Neuronal stem cell (in vitro differentiated cells): Measurements from ENCODE around the gene TBL2.
A peak's percentile ranks its signal among the peaks of the same experiment; 100 is the strongest.

Experiments used
- DNase-seq: peaks from one replicate; pipeline ENCODE4 v3.0.0-alpha.2; 2013; ENCODE audit warnings: low spot score
- H2AFZ ChIP-seq: one replicate; pipeline ENCODE4 v1.6.1; 2013; ENCODE audit warnings: mild to moderate bottlenecking, low read length, inconsistent platforms
- H2AK5ac ChIP-seq: 2 replicates; pipeline ENCODE4 v1.6.1; 2013; ENCODE audit warnings: low read depth, mild to moderate bottlenecking, inconsistent platforms, low read length, moderate library complexity, mixed read lengths
- H2BK120ac ChIP-seq: 2 replicates; pipeline ENCODE4 v1.6.1; 2013; ENCODE audit warnings: low read depth, mild to moderate bottlenecking, inconsistent platforms, low read length, moderate library complexity, mixed read lengths
- H2BK12ac ChIP-seq: one replicate; pipeline ENCODE4 v1.6.1; 2013; ENCODE audit warnings: low read length, inconsistent platforms
- H2BK15ac ChIP-seq: 2 replicates; pipeline ENCODE4 v1.6.1; 2013; ENCODE audit warnings: mild to moderate bottlenecking, low read length, inconsistent platforms, mixed read lengths
- H2BK5ac ChIP-seq: one replicate; pipeline ENCODE4 v1.6.1; 2013; ENCODE audit warnings: inconsistent platforms, mild to moderate bottlenecking, low read length, moderate library complexity
- H3K14ac ChIP-seq: one replicate; pipeline ENCODE4 v1.6.1; 2013; ENCODE audit warnings: low read length, inconsistent platforms
- H3K18ac ChIP-seq: 2 replicates; pipeline ENCODE4 v1.6.1; 2013; ENCODE audit warnings: low read length, inconsistent platforms
- H3K23ac ChIP-seq: 2 replicates; pipeline ENCODE4 v1.6.1; 2013; ENCODE audit warnings: low read depth, mild to moderate bottlenecking, mixed read lengths, low read length, inconsistent platforms; ENCODE audit not compliant: poor library complexity
- H3K27ac ChIP-seq: replicated peaks from 3 replicates; pipeline ENCODE4 v1.5.1; 2013; ENCODE audit warnings: low read length, inconsistent platforms
- H3K27me3 ChIP-seq, 3 experiments: 2 replicates each; pipeline ENCODE4 v1.6.1; 2013; ENCODE audit warnings: low read length in 3 of 3, mild to moderate bottlenecking in 2 of 3, inconsistent platforms in 1 of 3, low read depth in 1 of 3, mixed read lengths in 1 of 3, moderate library complexity in 1 of 3; ENCODE audit not compliant: control insufficient read depth in 3 of 3, insufficient read depth in 3 of 3
- H3K36me3 ChIP-seq, 2 donors: replicated peaks in 1 of 2; 2 replicates each; pipeline ENCODE4 v1.6.1; 2013; ENCODE audit warnings: low read length in 2 of 2; ENCODE audit not compliant: control insufficient read depth in 2 of 2, insufficient read depth in 2 of 2
- H3K4ac ChIP-seq: 2 replicates; pipeline ENCODE4 v1.6.1; 2013; ENCODE audit warnings: inconsistent platforms, mild to moderate bottlenecking, low read length, moderate library complexity
- H3K4me1 ChIP-seq, 2 donors: 1 replicate in 1 of 2; 2 replicates in 1 of 2; pipeline ENCODE4 v1.6.1; 2013; ENCODE audit warnings: low read length in 2 of 2, low read depth in 1 of 2; ENCODE audit not compliant: control insufficient read depth in 2 of 2, insufficient read depth in 1 of 2
- H3K4me2 ChIP-seq: one replicate; pipeline ENCODE4 v1.6.1; 2013; ENCODE audit warnings: mild to moderate bottlenecking, low read length, inconsistent platforms; ENCODE audit not compliant: insufficient read depth, poor library complexity, severe bottlenecking
- H3K4me3 ChIP-seq, 2 donors: 2 replicates each; pipeline ENCODE4 v1.5.1; 2013; ENCODE audit warnings: low read length in 2 of 2, mild to moderate bottlenecking in 2 of 2, inconsistent platforms in 1 of 2, moderate library complexity in 1 of 2
- H3K79me1 ChIP-seq: one replicate; pipeline ENCODE4 v1.6.1; 2013; ENCODE audit warnings: low read depth, mild to moderate bottlenecking, inconsistent platforms, low read length, moderate library complexity
- H3K9ac ChIP-seq: one replicate; pipeline ENCODE4 v1.6.1; 2013; ENCODE audit warnings: mild to moderate bottlenecking, low read depth, low read length, inconsistent platforms; ENCODE audit not compliant: poor library complexity
- H3K9me3 ChIP-seq, 2 donors: replicated peaks in 1 of 2; 2 replicates each; pipeline versions ENCODE3 to v1.6.1; 2013; ENCODE audit warnings: low read length in 2 of 2, mild to moderate bottlenecking in 2 of 2, inconsistent platforms in 1 of 2, low read depth in 1 of 2, mixed read lengths in 1 of 2, moderate library complexity in 1 of 2; ENCODE audit not compliant: control insufficient read depth in 2 of 2, insufficient read depth in 1 of 2
- H4K8ac ChIP-seq: one replicate; pipeline ENCODE4 v1.6.1; 2013; ENCODE audit warnings: low read depth, mild to moderate bottlenecking, inconsistent platforms, low read length, moderate library complexity
- H4K91ac ChIP-seq: one replicate; pipeline ENCODE4 v1.6.1; 2013; ENCODE audit warnings: low read length, low read depth, mild to moderate bottlenecking, inconsistent platforms; ENCODE audit not compliant: poor library complexity
- WGBS, 2 donors: extraction: QIAGEN DNeasy Blood & Tissue Kit; methylation state at CpG; one replicate each; pipeline ENCODE4 v1.1.7; 2013; ENCODE audit warnings: missing lambda C conversion rate in 2 of 2, mixed read lengths in 1 of 2; ENCODE audit not compliant: insufficient read length in 2 of 2, insufficient replicate concordance in 1 of 2; ENCODE audit errors: extremely low coverage in 2 of 2; 5-methylcytosine and 5-hydroxymethylcytosine counted together

Gene TBL2

GRCh38 chr7:73565675-73566340 lies 12.6 kb downstream of the TBL2 start:
- H2BK120ac ChIP-seq, result no peak overlapping the region
- H4K91ac ChIP-seq, result no peak overlapping the region
- no CpG with 5 or more reads among the region's 7 CpGs for WGBS, 2 donors
- no peak for DNase-seq
- no peaks in the 10 kb centered on the region for H3K27me3 ChIP-seq
- H3K4me3 ChIP-seq, result no peak overlapping the region
- no peak overlapping the region for H2BK15ac ChIP-seq
- H3K4ac ChIP-seq, result no peak overlapping the region
- no peak overlapping the region for H3K4me2 ChIP-seq
- H2AK5ac ChIP-seq, result no peak overlapping the region
- no peak overlapping the region for H3K27ac ChIP-seq
- no peak overlapping the region for H2AFZ ChIP-seq
- H3K14ac ChIP-seq, result no peak overlapping the region
- H2BK12ac ChIP-seq, result no peak overlapping the region
- H3K9me3 ChIP-seq, result peaks cover 0 to 2% of the 10 kb centered on the region in 2 donors
- no peak overlapping the region for H4K8ac ChIP-seq
- no peak overlapping the region for H3K18ac ChIP-seq
- no peak overlapping the region for H3K23ac ChIP-seq
- no peaks in the 10 kb centered on the region for H3K79me1 ChIP-seq
- H2BK5ac ChIP-seq, result no peak overlapping the region
- peaks cover 10 to 20% of the 10 kb centered on the region in 2 donors for H3K36me3 ChIP-seq
- no peak overlapping the region for H3K9ac ChIP-seq
- H3K4me1 ChIP-seq, result no peaks in the 10 kb centered on the region

- no peak overlapping the region for H3K4me3 ChIP-seq
- no peak overlapping the region for H2BK15ac ChIP-seq
- H3K4ac ChIP-seq, result no peak overlapping the region
- peaks cover 0 to 2% of the 10 kb centered on the region in 2 donors for H3K9me3 ChIP-seq
- no peak overlapping the region for H2BK5ac ChIP-seq
- no peak overlapping the region for H3K27ac ChIP-seq
- no peak overlapping the region for H3K18ac ChIP-seq
- H4K91ac ChIP-seq, result no peak overlapping the region
- DNase-seq, result no peak
- H2BK120ac ChIP-seq, result no peak overlapping the region
- H3K36me3 ChIP-seq, result peaks cover 0 to 2% of the 10 kb centered on the region in 2 donors
- H2BK12ac ChIP-seq, result no peak overlapping the region
- H3K23ac ChIP-seq, result no peak overlapping the region
- no peak overlapping the region for H4K8ac ChIP-seq
- peak overlapping the region; percentile 0 for H2AFZ ChIP-seq
- no CpG with 5 or more reads among the region's 11 CpGs for WGBS, 2 donors
- H3K9ac ChIP-seq, result no peak overlapping the region
- H3K27me3 ChIP-seq, result peaks cover 0 to 2% (median 0%) of the 10 kb centered on the region in 3 experiments
- H3K14ac ChIP-seq, result no peak overlapping the region
- no peaks in the 10 kb centered on the region for H3K79me1 ChIP-seq
- no peak overlapping the region for H2AK5ac ChIP-seq
- H3K4me2 ChIP-seq, result no peak overlapping the region
- peaks cover 3 to 4% of the 10 kb centered on the region in 2 donors for H3K4me1 ChIP-seq
Observed at GRCh38 chr7:73560109-73560835, 18.1 kb downstream of the TBL2 start.

GRCh38 chr7:73557397-73558257 lies 20.8 kb downstream of the TBL2 start, which contains the start of gene BCL7B:
TSS of gene BCL7B (minus strand) at chr7:73557690. CDS start at chr7:73557578, 112 bp downstream.
- peak within 1 kb of the TSS; percentile 70 for H3K4me2 ChIP-seq
- peaks cover 12% of the 10 kb centered on the region for H3K79me1 ChIP-seq
- H3K14ac ChIP-seq, result peak within 1 kb of the TSS; percentile 38
- peak within 1 kb of the TSS; percentile 99 for H3K27ac ChIP-seq
- H2AFZ ChIP-seq, result peak within 1 kb of the TSS; percentile 95
- peak within 1 kb of the TSS; percentile 81 to 87 for H3K4me3 ChIP-seq
- peak within 1 kb of the TSS; percentile 97 for H3K9ac ChIP-seq
- peaks cover 0 to 2% (median 0%) of the 10 kb centered on the region in 3 experiments for H3K27me3 ChIP-seq
- peaks cover 0 to 2% of the 10 kb centered on the region in 2 donors for H3K9me3 ChIP-seq
- H3K18ac ChIP-seq, result peak within 1 kb of the TSS; percentile 99
- peak within 1 kb of the TSS; percentile 98 for H3K23ac ChIP-seq
- no peak within 1 kb of the TSS for H4K91ac ChIP-seq
- no CpG with 5 or more reads among the region's 83 CpGs for WGBS, 2 donors
- no peak within 1 kb of the TSS for H2BK12ac ChIP-seq
- peak within 1 kb of the TSS; percentile 4 for H2AK5ac ChIP-seq
- peak within 1 kb of the TSS; percentile 43 for H4K8ac ChIP-seq
- peak within 1 kb of the TSS; percentile 49 for H2BK15ac ChIP-seq
- H2BK5ac ChIP-seq, result peak within 1 kb of the TSS; percentile 98
- H3K4ac ChIP-seq, result peak within 1 kb of the TSS; percentile 76
- H3K4me1 ChIP-seq, result peaks cover 3 to 4% of the 10 kb centered on the region in 2 donors
- H2BK120ac ChIP-seq, result no peak within 1 kb of the TSS
- DNase-seq, result peak; percentile 68
- H3K36me3 ChIP-seq, result peaks cover 4 to 23% of the 10 kb centered on the region in 2 donors
